ENCODE data around the gene DOCK10. TPM values are rescaled to one million over a fixed set of nuclear protein-coding genes. Genes with fewer than 3 reads are reported as not detected.

Gene DOCK10
- total and polyA plus RNA-seq, 9 of the 15 experiments (the other 6 are each of a cell fraction or from before 2014, with no cell fraction given) = 0.01 to 0.87 (median 0.18) TPM

GRCh38 chr2:224876522-224876921, 165.7 kb downstream of the DOCK10 start:
- Histone ChIP-seq H3K9me1 (ENCODE audit: control insufficient read depth, insufficient read depth, low read length) (no peaks in the 10 kb centered on the region), H3K4me1 (replicated peaks in 1 of 2; ENCODE audit: control insufficient read depth in 2 of 2, insufficient read depth in 2 of 2, low read length in 2 of 2) (no peaks in the 10 kb centered on the region), H3K9me3 (replicated peaks; ENCODE audit: control insufficient read depth, insufficient read depth, low read depth, low read length) (no peaks in the 10 kb centered on the region), H3K9ac (ENCODE audit: insufficient read depth in 1 of 2, low read depth in 2 of 2, low read length in 2 of 2) (no peak overlapping the region), H4K20me1 (replicated peaks; ENCODE audit: control insufficient read depth, insufficient read depth, low read length) (no peaks in the 10 kb centered on the region), H3K79me2 (ENCODE audit: control insufficient read depth, insufficient read depth, low read length) (no peaks in the 10 kb centered on the region), H3K4me3 (no peak overlapping the region), H3K27me3 (ENCODE audit: control insufficient read depth in 2 of 2, insufficient read depth in 2 of 2, low read length in 2 of 2) (no peaks in the 10 kb centered on the region), H3K4me2 (ENCODE audit: insufficient read depth, low read length) (no peak overlapping the region), H3K27ac (ENCODE audit: extremely low read depth, low read depth, low read length) (no peak overlapping the region), H3K36me3 (ENCODE audit: control insufficient read depth, insufficient read depth, low read length) (no peaks in the 10 kb centered on the region), H2AFZ (ENCODE audit: low read depth, low read length) (no peak overlapping the region)
- DNase-seq (ENCODE audit: extremely low read depth in 1 of 4, low spot score in 3 of 4) (no peak), ATAC-seq (no peak), FAIRE-seq (no peak)
- 2% methylated on average over 5 of the region's 6 CpGs for WGBS (ENCODE audit: insufficient coverage, low coverage, missing lambda C conversion rate)
- in situ Hi-C loops (cut with MboI) = no loop called here
- ChIA-PET POLR2A (no interaction called here), CTCF (ENCODE audit: low intra/inter-chr PET ratio) (no interaction called here)
- BruUV-seq (replicated peaks) = no TSS peak
- intact Hi-C loops (cut with micrococcal nuclease) = no loop called here
- TF ChIP-seq POLR2H (tag; IDR thresholded peaks at IDR 0.05; ENCODE audit: low read depth) (no peak), CLOCK (CRISPR knock-in tag; IDR thresholded peaks at IDR 0.05; ENCODE audit: borderline replicate concordance) (no peak), TSHZ1 (CRISPR knock-in tag; IDR thresholded peaks at IDR 0.05) (no peak), IRF9 (tag; IDR thresholded peaks at IDR 0.05) (no peak), GTF3C2 (IDR thresholded peaks at IDR 0.05; ENCODE audit: borderline replicate concordance, extremely low read depth, insufficient read length) (no peak), USF2 (CRISPR knock-in tag; IDR thresholded peaks at IDR 0.05) (no peak)

Measured in K562 (cell line).